ENCODE data around the gene CD99L2.
"Not testable (repeated sequence)": the region's sequence is repeated elsewhere in the genome, so short reads cannot be mapped to it uniquely, and the experiment has no call there.

DNA sequence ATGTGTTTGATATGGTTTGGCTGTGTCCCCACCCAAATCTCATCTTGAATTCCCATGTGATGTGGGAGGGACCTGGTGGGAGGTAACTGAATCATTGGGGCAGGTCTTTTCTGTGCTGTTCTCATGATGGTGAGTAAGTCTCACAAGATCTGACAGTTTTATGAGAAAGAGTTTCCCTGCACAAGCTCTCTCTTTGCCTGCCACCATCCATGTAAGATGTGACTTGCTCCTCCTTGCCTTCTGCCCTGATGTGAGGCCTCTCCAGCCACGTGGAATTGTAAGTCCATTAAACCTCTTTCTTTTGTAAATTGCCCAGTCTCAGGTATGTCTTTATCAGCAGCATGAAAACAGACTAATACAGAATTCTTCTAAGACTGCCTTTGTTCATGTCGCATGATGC, 22.8 kb downstream of the CD99L2 start:
- TF ChIP-seq, protein P1, sequence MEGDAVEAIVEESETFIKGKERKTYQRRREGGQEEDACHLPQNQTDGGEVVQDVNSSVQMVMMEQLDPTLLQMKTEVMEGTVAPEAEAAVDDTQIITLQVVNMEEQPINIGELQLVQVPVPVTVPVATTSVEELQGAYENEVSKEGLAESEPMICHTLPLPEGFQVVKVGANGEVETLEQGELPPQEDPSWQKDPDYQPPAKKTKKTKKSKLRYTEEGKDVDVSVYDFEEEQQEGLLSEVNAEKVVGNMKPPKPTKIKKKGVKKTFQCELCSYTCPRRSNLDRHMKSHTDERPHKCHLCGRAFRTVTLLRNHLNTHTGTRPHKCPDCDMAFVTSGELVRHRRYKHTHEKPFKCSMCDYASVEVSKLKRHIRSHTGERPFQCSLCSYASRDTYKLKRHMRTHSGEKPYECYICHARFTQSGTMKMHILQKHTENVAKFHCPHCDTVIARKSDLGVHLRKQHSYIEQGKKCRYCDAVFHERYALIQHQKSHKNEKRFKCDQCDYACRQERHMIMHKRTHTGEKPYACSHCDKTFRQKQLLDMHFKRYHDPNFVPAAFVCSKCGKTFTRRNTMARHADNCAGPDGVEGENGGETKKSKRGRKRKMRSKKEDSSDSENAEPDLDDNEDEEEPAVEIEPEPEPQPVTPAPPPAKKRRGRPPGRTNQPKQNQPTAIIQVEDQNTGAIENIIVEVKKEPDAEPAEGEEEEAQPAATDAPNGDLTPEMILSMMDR (IDR thresholded peaks at IDR 0.05): not testable (repeated sequence)
- TF ChIP-seq POLR2AphosphoS5 (IDR thresholded peaks at IDR 0.05; ENCODE audit: insufficient read depth in 1 of 2, low read depth in 1 of 2); POLR2A (IDR thresholded peaks at IDR 0.05): not testable (repeated sequence)
